ENCODE results near the gene CCL14. TPM values are rescaled to one million over a fixed set of nuclear protein-coding genes. Genes with fewer than 3 reads are reported as not detected.

The CCL14 gene
- total RNA-seq, 1 experiment from 2014 or later, result not detected

GRCh38 chr17:35943537-35943936, 43.0 kb downstream of the CCL14 start, which contains the start of gene LYZL6:
TSS of gene LYZL6 (minus strand) at chr17:35943713. CDS start at chr17:35939356, 4,357 bp downstream.
- H3K27me3 Mint-ChIP-seq (ENCODE audit: low read depth), result no peaks in the 10 kb centered on the region; the same call in 1 of the 2 replicates

DNA sequence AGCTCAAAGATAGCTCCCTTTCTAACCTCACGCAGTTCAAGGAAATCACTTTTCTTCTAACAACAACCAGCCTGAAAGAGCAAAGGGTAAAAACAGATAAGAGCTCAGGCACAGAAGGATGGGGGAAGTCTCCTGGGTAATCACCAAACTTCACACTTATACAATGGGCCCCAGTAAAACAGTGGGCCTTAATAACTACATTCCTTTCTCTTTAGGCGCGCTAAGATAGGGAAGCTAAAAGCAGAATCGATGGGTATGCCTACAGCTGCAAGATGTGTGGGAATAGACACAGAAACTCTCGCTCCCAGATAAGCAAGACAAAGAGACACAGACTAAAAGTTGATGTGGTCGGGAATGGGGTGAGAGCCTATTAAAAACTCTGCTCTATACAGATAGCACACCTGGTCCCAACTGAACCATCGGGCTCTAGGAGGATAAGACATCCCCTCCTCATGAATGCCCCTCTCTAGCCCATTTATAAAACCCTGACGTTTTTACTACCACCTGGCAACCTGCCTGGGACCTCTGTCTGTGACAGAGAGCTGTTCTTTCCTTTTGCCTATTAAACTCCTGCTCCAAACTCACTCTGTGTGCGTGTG, 43.8 kb downstream of the CCL14 start:
- CTCF ChIA-PET, result interaction anchor here (1.2 to 1.9 kb wide), 2 partner anchors 130 to 179 kb away, joined by 4 to 5 read pairs; no protein-coding TSS in a partner anchor
- no peak for ATAC-seq
- no peak overlapping the region for H3K4me3 Mint-ChIP-seq
- no peak for DNase-seq (ENCODE audit: low spot score)
- peaks cover 4% of the 10 kb centered on the region; the same call in 1 of the 2 replicates for H3K9me3 Mint-ChIP-seq
- H3K36me3 Mint-ChIP-seq, result no peaks in the 10 kb centered on the region
- H3K27ac Mint-ChIP-seq, result no peak overlapping the region
- H3K4me1 Mint-ChIP-seq, result no peaks in the 10 kb centered on the region
- H3K27me3 Mint-ChIP-seq (ENCODE audit: low read depth), result no peaks in the 10 kb centered on the region; the same call in 1 of the 2 replicates
- POLR2A ChIA-PET, result no interaction called here
- TF ChIP-seq, protein P1, sequence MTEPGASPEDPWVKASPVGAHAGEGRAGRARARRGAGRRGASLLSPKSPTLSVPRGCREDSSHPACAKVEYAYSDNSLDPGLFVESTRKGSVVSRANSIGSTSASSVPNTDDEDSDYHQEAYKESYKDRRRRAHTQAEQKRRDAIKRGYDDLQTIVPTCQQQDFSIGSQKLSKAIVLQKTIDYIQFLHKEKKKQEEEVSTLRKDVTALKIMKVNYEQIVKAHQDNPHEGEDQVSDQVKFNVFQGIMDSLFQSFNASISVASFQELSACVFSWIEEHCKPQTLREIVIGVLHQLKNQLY (CRISPR knock-in tag; IDR thresholded peaks at IDR 0.05), result no peak
- TF ChIP-seq ETV6 (CRISPR knock-in tag; IDR thresholded peaks at IDR 0.05) (no peak), EMX1 (CRISPR knock-in tag; IDR thresholded peaks at IDR 0.05) (no peak), ATF3 (CRISPR knock-in tag; conservative IDR thresholded peaks at IDR 0.05) (no peak), RELA (CRISPR knock-in tag; IDR thresholded peaks at IDR 0.05; ENCODE audit: borderline replicate concordance) (no peak), NFE2L1 (CRISPR knock-in tag; IDR thresholded peaks at IDR 0.05) (no peak), SMAD3 (CRISPR knock-in tag; IDR thresholded peaks at IDR 0.05; ENCODE audit: borderline replicate concordance) (no peak), ATF1 (CRISPR knock-in tag; IDR thresholded peaks at IDR 0.05) (no peak), MXD4 (CRISPR knock-in tag; IDR thresholded peaks at IDR 0.05; ENCODE audit: borderline replicate concordance) (no peak), E2F4 (CRISPR knock-in tag; IDR thresholded peaks at IDR 0.05; ENCODE audit: borderline replicate concordance, low read depth) (no peak), ZBTB43 (CRISPR knock-in tag; IDR thresholded peaks at IDR 0.05) (no peak)
- TF ChIP-seq, protein P2, sequence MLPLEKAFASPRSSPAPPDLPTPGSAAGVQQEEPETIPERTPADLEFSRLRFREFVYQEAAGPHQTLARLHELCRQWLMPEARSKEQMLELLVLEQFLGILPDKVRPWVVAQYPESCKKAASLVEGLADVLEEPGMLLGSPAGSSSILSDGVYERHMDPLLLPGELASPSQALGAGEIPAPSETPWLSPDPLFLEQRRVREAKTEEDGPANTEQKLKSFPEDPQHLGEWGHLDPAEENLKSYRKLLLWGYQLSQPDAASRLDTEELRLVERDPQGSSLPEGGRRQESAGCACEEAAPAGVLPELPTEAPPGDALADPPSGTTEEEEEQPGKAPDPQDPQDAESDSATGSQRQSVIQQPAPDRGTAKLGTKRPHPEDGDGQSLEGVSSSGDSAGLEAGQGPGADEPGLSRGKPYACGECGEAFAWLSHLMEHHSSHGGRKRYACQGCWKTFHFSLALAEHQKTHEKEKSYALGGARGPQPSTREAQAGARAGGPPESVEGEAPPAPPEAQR (CRISPR knock-in tag; IDR thresholded peaks at IDR 0.05), result no peak
- TF ChIP-seq, protein P3, sequence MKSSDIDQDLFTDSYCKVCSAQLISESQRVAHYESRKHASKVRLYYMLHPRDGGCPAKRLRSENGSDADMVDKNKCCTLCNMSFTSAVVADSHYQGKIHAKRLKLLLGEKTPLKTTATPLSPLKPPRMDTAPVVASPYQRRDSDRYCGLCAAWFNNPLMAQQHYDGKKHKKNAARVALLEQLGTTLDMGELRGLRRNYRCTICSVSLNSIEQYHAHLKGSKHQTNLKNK (CRISPR knock-in tag; IDR thresholded peaks at IDR 0.05), result no peak
- TF ChIP-seq, protein P4, sequence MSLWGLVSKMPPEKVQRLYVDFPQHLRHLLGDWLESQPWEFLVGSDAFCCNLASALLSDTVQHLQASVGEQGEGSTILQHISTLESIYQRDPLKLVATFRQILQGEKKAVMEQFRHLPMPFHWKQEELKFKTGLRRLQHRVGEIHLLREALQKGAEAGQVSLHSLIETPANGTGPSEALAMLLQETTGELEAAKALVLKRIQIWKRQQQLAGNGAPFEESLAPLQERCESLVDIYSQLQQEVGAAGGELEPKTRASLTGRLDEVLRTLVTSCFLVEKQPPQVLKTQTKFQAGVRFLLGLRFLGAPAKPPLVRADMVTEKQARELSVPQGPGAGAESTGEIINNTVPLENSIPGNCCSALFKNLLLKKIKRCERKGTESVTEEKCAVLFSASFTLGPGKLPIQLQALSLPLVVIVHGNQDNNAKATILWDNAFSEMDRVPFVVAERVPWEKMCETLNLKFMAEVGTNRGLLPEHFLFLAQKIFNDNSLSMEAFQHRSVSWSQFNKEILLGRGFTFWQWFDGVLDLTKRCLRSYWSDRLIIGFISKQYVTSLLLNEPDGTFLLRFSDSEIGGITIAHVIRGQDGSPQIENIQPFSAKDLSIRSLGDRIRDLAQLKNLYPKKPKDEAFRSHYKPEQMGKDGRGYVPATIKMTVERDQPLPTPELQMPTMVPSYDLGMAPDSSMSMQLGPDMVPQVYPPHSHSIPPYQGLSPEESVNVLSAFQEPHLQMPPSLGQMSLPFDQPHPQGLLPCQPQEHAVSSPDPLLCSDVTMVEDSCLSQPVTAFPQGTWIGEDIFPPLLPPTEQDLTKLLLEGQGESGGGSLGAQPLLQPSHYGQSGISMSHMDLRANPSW (CRISPR knock-in tag; conservative IDR thresholded peaks at IDR 0.05; ENCODE audit: low read depth), result no peak

More at GRCh38 chr17:35943537-35943936, 43.0 kb downstream of the CCL14 start, which contains the start of gene LYZL6:
- H3K4me1 Mint-ChIP-seq, result no peaks in the 10 kb centered on the region
- H3K36me3 Mint-ChIP-seq, result no peaks in the 10 kb centered on the region
- CTCF ChIA-PET, result interaction anchor here (1.9 kb wide), 1 partner anchor 129 kb away, joined by 4 read pairs; no protein-coding TSS in a partner anchor
- H3K27ac Mint-ChIP-seq, result no peak within 1 kb of the TSS
- H3K4me3 Mint-ChIP-seq, result no peak within 1 kb of the TSS
- POLR2A ChIA-PET, result no interaction called here
- DNase-seq (ENCODE audit: low spot score) (no peak), ATAC-seq (no peak)
- TF ChIP-seq TP53 (CRISPR knock-in tag; IDR thresholded peaks at IDR 0.05) (no peak), CBFB (CRISPR knock-in tag; IDR thresholded peaks at IDR 0.05; ENCODE audit: low read depth) (no peak), NR2C2 (CRISPR knock-in tag; IDR thresholded peaks at IDR 0.05) (no peak), ZNF423 (CRISPR knock-in tag; IDR thresholded peaks at IDR 0.05) (no peak), E2F4 (CRISPR knock-in tag; IDR thresholded peaks at IDR 0.05; ENCODE audit: borderline replicate concordance, low read depth) (no peak), TEAD1 (CRISPR knock-in tag; IDR thresholded peaks at IDR 0.05) (no peak)
- TF ChIP-seq, protein P5, sequence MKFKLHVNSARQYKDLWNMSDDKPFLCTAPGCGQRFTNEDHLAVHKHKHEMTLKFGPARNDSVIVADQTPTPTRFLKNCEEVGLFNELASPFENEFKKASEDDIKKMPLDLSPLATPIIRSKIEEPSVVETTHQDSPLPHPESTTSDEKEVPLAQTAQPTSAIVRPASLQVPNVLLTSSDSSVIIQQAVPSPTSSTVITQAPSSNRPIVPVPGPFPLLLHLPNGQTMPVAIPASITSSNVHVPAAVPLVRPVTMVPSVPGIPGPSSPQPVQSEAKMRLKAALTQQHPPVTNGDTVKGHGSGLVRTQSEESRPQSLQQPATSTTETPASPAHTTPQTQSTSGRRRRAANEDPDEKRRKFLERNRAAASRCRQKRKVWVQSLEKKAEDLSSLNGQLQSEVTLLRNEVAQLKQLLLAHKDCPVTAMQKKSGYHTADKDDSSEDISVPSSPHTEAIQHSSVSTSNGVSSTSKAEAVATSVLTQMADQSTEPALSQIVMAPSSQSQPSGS (CRISPR knock-in tag; IDR thresholded peaks at IDR 0.05; ENCODE audit: borderline replicate concordance, low read depth), result no peak
- TF ChIP-seq, protein P6, sequence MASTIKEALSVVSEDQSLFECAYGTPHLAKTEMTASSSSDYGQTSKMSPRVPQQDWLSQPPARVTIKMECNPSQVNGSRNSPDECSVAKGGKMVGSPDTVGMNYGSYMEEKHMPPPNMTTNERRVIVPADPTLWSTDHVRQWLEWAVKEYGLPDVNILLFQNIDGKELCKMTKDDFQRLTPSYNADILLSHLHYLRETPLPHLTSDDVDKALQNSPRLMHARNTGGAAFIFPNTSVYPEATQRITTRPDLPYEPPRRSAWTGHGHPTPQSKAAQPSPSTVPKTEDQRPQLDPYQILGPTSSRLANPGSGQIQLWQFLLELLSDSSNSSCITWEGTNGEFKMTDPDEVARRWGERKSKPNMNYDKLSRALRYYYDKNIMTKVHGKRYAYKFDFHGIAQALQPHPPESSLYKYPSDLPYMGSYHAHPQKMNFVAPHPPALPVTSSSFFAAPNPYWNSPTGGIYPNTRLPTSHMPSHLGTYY (CRISPR knock-in tag; IDR thresholded peaks at IDR 0.05), result no peak
- H3K9me3 Mint-ChIP-seq, result peaks cover 4% of the 10 kb centered on the region; the same call in 1 of the 2 replicates
